ENCODE data around the gene ITGB4. TPM values are rescaled to one million over a fixed set of nuclear protein-coding genes. Genes with fewer than 3 reads are reported as not detected.
"Not testable (repeated sequence)": the region's sequence is repeated elsewhere in the genome, so short reads cannot be mapped to it uniquely, and the experiment has no call there.

Gene ITGB4
- total RNA-seq, 1 experiment from 2014 or later = 568 TPM

DNA sequence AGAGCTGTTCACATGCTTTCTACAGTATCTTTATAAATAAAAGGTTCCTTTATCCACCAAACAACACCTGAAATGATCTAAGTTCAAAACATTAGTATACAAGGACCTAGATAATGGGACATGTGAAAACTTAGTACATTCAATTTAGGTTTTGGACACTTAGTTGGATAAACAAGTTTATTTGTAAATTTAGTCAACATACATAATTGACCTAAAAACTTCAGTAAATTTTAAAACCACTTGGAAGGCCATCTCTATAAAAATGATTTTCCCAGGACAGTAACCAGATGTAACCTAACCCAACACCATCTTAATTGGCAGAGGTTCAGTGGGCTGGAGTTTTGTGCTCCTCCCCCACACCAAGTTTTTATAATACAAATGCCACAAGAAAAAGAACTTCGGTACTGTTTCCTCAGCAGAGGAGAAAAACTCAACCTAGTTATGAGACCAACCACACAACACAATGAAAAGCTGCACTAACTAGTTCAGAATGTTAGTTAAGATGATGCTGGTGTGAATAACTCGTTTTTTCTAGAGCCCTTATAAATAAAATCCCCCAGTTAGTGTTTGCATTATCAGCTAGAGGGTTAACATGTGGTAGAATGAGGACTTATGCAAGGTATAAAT, 56.1 kb downstream of the ITGB4 start:
- RAD21 ChIA-PET (ENCODE audit: low non-redundant PET in 1 of 2, low total read pairs in 2 of 2, uncharacterized antibody in 2 of 2, unreplicated experiment in 2 of 2) = no interaction called here
- no TSS peak for BruUV-seq (replicated peaks)

DNA sequence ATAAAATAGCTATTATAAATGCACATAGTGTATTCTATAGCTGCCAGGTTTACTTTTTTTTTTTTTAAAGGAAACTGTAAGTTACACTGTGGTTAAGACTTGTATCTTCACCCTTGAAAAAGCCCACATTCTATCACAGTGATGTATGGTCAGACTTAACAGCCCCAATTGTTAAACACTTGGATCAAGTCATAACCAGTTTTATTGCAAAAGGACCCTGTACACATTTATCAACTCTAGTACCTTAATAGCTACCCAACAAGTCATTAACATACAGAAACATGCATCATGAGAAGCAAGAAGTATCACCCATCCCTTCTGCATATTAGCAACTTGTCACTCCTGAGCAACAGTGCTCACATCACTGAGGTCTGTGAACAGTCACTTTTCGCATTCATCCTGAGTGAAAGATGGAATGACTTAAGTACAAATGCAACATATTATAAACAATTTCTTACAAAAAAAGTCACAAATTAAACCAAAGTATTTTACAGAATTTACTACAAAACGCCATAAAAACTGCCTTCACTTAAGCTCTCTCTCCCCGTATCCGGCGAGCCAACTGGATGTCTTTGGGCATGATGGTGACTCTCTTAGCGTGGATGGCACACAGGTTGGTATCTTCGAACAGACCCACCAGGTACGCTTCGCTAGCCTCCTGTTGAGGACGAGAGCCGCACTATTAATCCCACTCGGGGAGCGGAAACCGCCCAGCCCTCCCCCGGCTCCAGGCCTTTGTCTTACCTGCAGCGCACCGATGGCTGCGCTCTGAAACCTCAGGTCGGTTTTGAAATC, 57.0 kb downstream of the ITGB4 start:
- H3K9ac ChIP-seq (ENCODE audit: low read length) = peak overlapping the region; percentile 97
- peak overlapping the region; percentile 84 for H3K4me2 ChIP-seq (ENCODE audit: low read length)
- H2AFZ ChIP-seq (ENCODE audit: low read depth, low read length, poor library complexity, severe bottlenecking); H3K9me2 ChIP-seq (ENCODE audit: insufficient read depth); H3K27me3 ChIP-seq (ENCODE audit: insufficient read depth, low read length); DNase-seq (ENCODE audit: low read depth, low spot score); RAD21 ChIA-PET (ENCODE audit: low non-redundant PET in 1 of 2, low total read pairs in 2 of 2, uncharacterized antibody in 2 of 2, unreplicated experiment in 2 of 2); H3K9me3 ChIP-seq (ENCODE audit: control insufficient read depth in 1 of 2, insufficient read depth in 1 of 2, low read depth in 1 of 2, low read length in 2 of 2); ATAC-seq: not testable (repeated sequence)
- peak overlapping the region; percentile 97 for H3K27ac ChIP-seq (ENCODE audit: low read depth, low read length)
- peaks cover 30 to 68% of the 10 kb centered on the region in 2 experiments for H3K4me1 ChIP-seq (ENCODE audit: control insufficient read depth in 1 of 2, insufficient read depth in 2 of 2, low read length in 2 of 2)
- H3K36me3 ChIP-seq (ENCODE audit: control insufficient read depth in 1 of 2, insufficient read depth in 2 of 2, low read length in 2 of 2) = peaks cover 16 to 33% of the 10 kb centered on the region in 2 experiments
- peaks cover 31% of the 10 kb centered on the region for H4K20me1 ChIP-seq (ENCODE audit: insufficient read depth)
- intact Hi-C loops (cut with micrococcal nuclease) = loop anchor here (2.0 to 5.0 kb wide), 2 partner anchors 77 to 99 kb away; partner anchors contain the start of genes TRIM47 and WBP2
- ChIA-PET POLR2A (interaction anchor here (0.9 to 5.1 kb wide), 7 partner anchors 8 to 100 kb away, joined by 3 to 83 read pairs (median 14); partner anchors contain the start of genes GALK1, TRIM47 and WBP2), CTCF (interaction anchor here (1.5 kb wide), 1 partner anchor 99 kb away, joined by 4 read pairs; no protein-coding TSS in a partner anchor)
- H3K79me2 ChIP-seq (ENCODE audit: insufficient read depth, low read length) = peaks cover 27% of the 10 kb centered on the region
- TSS peak; percentile 63 for BruUV-seq (replicated peaks)
- peak overlapping the region; percentile 74 to 84 for H3K4me3 ChIP-seq (replicated peaks in 1 of 2; ENCODE audit: low read depth in 1 of 2, low read length in 2 of 2)

More for the DNA sequence above, 56.1 kb downstream of the ITGB4 start:
- ATAC-seq (no peak), DNase-seq (ENCODE audit: low read depth, low spot score) (no peak)
- Histone ChIP-seq H3K9me2 (ENCODE audit: insufficient read depth) (no peaks in the 10 kb centered on the region), H2AFZ (ENCODE audit: low read depth, low read length, poor library complexity, severe bottlenecking) (no peak overlapping the region), H3K27ac (ENCODE audit: low read depth, low read length) (no peak overlapping the region), H3K9me3 (ENCODE audit: control insufficient read depth in 1 of 2, insufficient read depth in 1 of 2, low read depth in 1 of 2, low read length in 2 of 2) (no peaks in the 10 kb centered on the region), H4K20me1 (ENCODE audit: insufficient read depth) (peaks cover 31% of the 10 kb centered on the region), H3K9ac (ENCODE audit: low read length) (no peak overlapping the region; the same call in 1 of the 2 replicates), H3K4me2 (ENCODE audit: low read length) (peak overlapping the region; percentile 84), H3K79me2 (ENCODE audit: insufficient read depth, low read length) (peaks cover 27% of the 10 kb centered on the region), H3K4me3 (replicated peaks in 1 of 2; ENCODE audit: low read depth in 1 of 2, low read length in 2 of 2) (peak overlapping the region in 1 of 2 experiments; percentile 74; a peak in 2 of 4 replicates), H3K4me1 (ENCODE audit: control insufficient read depth in 1 of 2, insufficient read depth in 2 of 2, low read length in 2 of 2) (peaks cover 22 to 59% of the 10 kb centered on the region in 2 experiments), H3K36me3 (ENCODE audit: control insufficient read depth in 1 of 2, insufficient read depth in 2 of 2, low read length in 2 of 2) (peaks cover 16 to 33% of the 10 kb centered on the region in 2 experiments), H3K27me3 (ENCODE audit: insufficient read depth, low read length) (no peaks in the 10 kb centered on the region)
- TF ChIP-seq ZFX (IDR thresholded peaks at IDR 0.05) = no peak
- CTCF ChIA-PET = interaction anchor here (0.8 to 1.8 kb wide), 6 partner anchors 12 to 261 kb away, joined by 3 to 6 read pairs (median 4); partner anchors contain the start of genes GALK1 and TSEN54
- intact Hi-C loops (cut with micrococcal nuclease) = loop anchor here (5.0 kb wide), 1 partner anchor 100 kb away; the partner anchor contains the start of gene TRIM47
- POLR2A ChIA-PET = interaction anchor here (0.8 to 5.1 kb wide), 12 partner anchors 9 to 201 kb away, joined by 3 to 83 read pairs (median 6); partner anchors contain the start of genes ACOX1, GALK1, TEN1 and TRIM47
